Body of pancreas (tissue), 4 donors: ENCODE data around the gene RSBN1L.

ENCODE experiments used
- CTCF ChIP-seq, 7 experiments: fragments of 450-650 bp in 4 of 7; fragments of 200-600 bp in 3 of 7; sonication (generic) in 3 of 7; IDR thresholded peaks; one replicate each; pipeline ENCODE4 v1.5.1; 2016 to 2019; ENCODE audit warnings: antibody characterized with exemption in 7 of 7
- POLR2A ChIP-seq, 3 donors: fragments of 450-650 bp; IDR thresholded peaks; one replicate each; pipeline ENCODE4 v1.6.1; 2016; ENCODE audit warnings: antibody characterized with exemption in 3 of 3, mild to moderate bottlenecking in 2 of 3

DNA sequence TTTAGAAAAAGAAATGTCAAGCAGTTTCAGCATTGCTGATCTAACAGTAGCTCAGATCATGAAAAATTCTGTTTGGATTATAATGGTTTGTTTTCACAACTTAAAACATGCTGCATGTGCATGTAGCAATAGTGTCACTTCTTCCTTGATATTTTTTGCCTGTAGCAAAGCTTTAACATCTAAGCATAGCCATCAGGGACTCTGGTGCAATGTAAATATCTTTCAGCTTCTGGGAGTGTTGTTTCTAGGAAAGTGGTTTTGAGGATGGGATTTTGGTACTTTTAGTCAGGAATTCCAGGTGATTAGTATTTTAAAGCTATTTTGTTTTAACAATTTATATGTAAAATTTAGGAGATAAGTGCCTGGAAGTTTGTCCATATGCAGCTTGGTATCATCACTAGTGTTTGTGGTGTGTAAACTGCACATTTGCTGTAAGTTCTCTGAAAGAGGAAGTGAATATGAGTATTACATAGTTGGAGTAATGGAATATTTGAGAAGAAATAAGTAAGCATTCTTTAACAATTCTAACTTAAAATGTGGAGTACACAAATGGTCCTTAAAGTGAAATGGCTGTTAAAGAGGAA, 1.9 kb downstream of the RSBN1L start:
- TF ChIP-seq CTCF (IDR thresholded peaks at IDR 0.05) (no peak), POLR2A (IDR thresholded peaks at IDR 0.05) (no peak)
